ENCODE measurements around the gene UNCX.
"Not testable (repeated sequence)": the region's sequence is repeated elsewhere in the genome, so short reads cannot be mapped to it uniquely, and the experiment has no call there.

DNA sequence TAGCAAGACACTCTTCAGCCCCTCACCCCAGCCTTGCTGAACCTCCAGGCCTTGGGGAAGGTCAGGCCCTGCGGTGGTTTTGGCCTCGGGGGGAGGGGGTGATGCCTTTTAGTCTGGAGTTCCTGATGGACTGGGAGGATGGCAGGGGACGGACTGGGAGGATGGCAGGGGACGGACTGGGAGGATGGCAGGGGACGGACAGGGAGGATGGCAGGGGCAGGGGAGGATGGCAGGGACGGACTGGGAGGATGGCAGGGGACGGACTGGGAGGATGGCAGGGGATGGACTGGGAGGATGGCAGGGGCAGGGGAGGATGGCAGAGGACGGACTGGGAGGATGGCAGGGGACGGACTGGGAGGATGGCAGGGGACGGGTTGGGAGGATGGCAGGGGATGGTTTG, 28.4 kb downstream of the UNCX start:
- TF ChIP-seq, protein P1, sequence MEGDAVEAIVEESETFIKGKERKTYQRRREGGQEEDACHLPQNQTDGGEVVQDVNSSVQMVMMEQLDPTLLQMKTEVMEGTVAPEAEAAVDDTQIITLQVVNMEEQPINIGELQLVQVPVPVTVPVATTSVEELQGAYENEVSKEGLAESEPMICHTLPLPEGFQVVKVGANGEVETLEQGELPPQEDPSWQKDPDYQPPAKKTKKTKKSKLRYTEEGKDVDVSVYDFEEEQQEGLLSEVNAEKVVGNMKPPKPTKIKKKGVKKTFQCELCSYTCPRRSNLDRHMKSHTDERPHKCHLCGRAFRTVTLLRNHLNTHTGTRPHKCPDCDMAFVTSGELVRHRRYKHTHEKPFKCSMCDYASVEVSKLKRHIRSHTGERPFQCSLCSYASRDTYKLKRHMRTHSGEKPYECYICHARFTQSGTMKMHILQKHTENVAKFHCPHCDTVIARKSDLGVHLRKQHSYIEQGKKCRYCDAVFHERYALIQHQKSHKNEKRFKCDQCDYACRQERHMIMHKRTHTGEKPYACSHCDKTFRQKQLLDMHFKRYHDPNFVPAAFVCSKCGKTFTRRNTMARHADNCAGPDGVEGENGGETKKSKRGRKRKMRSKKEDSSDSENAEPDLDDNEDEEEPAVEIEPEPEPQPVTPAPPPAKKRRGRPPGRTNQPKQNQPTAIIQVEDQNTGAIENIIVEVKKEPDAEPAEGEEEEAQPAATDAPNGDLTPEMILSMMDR (IDR thresholded peaks at IDR 0.05; ENCODE audit: insufficient read depth, low read length, poor library complexity, severe bottlenecking), result not testable (repeated sequence)
- TF ChIP-seq EZH2phosphoT487 (conservative IDR thresholded peaks at IDR 0.05; ENCODE audit: low read length), result not testable (repeated sequence)
